CD4-positive, alpha-beta T cell (primary cell): ENCODE measurements around the gene PLCD1. TPM values are rescaled to one million over a fixed set of nuclear protein-coding genes. Genes with fewer than 3 reads are reported as not detected.

Experiments
- ATAC-seq: fragments of 200-7000 bp; cut with Tn5 transposase; one replicate; pipeline ENCODE4 v1.10.0; 2022; ENCODE audit warnings: mild to moderate bottlenecking; ENCODE audit not compliant: poor library complexity
- CTCF ChIA-PET: fragments of 350-600 bp; sonication (Branson Sonifier 250); formaldehyde crosslinking; loops from one replicate; lab custom pipeline; 2021; ENCODE audit warnings: antibody characterized with exemption, inconsistent platforms; lab: Charles Lee
- POLR2A ChIA-PET: fragments of 350-600 bp; sonication (Branson Sonifier 250); formaldehyde crosslinking; loops from one replicate; lab custom pipeline; 2021; ENCODE audit warnings: antibody characterized with exemption, inconsistent platforms; lab: Charles Lee
- DNase-seq, 14 experiments: peaks; one replicate each; pipeline ENCODE4 v3.0.0-alpha.2; 2013 to 2020; ENCODE audit warnings: mixed read lengths in 2 of 14
- H3K27ac ChIP-seq, 2 donors: one replicate each; pipeline versions ENCODE4 v1.5.1 to v1.7.0; 2013; ENCODE audit warnings: low read length in 2 of 2, low read depth in 1 of 2, mild to moderate bottlenecking in 1 of 2
- H3K27me3 ChIP-seq, 2 experiments: 1 replicate in 1 of 2; 2 replicates in 1 of 2; pipeline versions ENCODE4 v1.6.1 to v1.7.0; 2013; ENCODE audit warnings: low read length in 2 of 2, control low read depth in 1 of 2, mild to moderate bottlenecking in 1 of 2, moderate library complexity in 1 of 2; ENCODE audit not compliant: insufficient read depth in 2 of 2, control insufficient read depth in 1 of 2
- H3K36me3 ChIP-seq: one replicate; pipeline ENCODE4 v1.6.1; 2013; ENCODE audit warnings: low read length, control low read depth; ENCODE audit not compliant: insufficient read depth
- H3K4me1 ChIP-seq: one replicate; pipeline ENCODE4 v1.6.1; 2013; ENCODE audit warnings: low read length, control low read depth; ENCODE audit not compliant: insufficient read depth
- H3K4me3 ChIP-seq: one replicate; pipeline ENCODE4 v1.5.1; 2013; ENCODE audit warnings: mild to moderate bottlenecking, low read length, moderate library complexity
- H3K9me3 ChIP-seq, 2 experiments: 1 replicate in 1 of 2; 2 replicates in 1 of 2; pipeline versions ENCODE4 v1.6.1 to v1.7.0; 2013; ENCODE audit warnings: low read length in 2 of 2, mild to moderate bottlenecking in 2 of 2, control low read depth in 1 of 2, moderate library complexity in 1 of 2; ENCODE audit not compliant: control insufficient read depth in 1 of 2, insufficient read depth in 1 of 2
- H3K27ac Mint-ChIP-seq: one replicate; pipeline ENCODE4 v1.8.0; 2020; ENCODE audit warnings: mixed read lengths
- H3K27me3 Mint-ChIP-seq: one replicate; pipeline ENCODE4 v1.8.0; 2021; ENCODE audit warnings: mixed read lengths
- H3K36me3 Mint-ChIP-seq: one replicate; pipeline ENCODE4 v1.8.0; 2021; ENCODE audit warnings: low read depth, mixed read lengths
- H3K4me1 Mint-ChIP-seq: one replicate; pipeline ENCODE4 v1.8.0; 2021; ENCODE audit warnings: low read depth, mixed read lengths
- H3K4me3 Mint-ChIP-seq: one replicate; pipeline ENCODE4 v1.8.0; 2020; ENCODE audit warnings: mild to moderate bottlenecking, mixed read lengths
- H3K9me3 Mint-ChIP-seq: one replicate; pipeline ENCODE4 v1.8.0; 2020; ENCODE audit warnings: mixed read lengths
- CTCF ChIP-seq: fragments of 200-600 bp; IDR thresholded peaks from one replicate; pipeline ENCODE4 v1.8.0; 2022; ENCODE audit warnings: antibody characterized with exemption, mild to moderate bottlenecking
- intact Hi-C, 2 experiments: fragments of 100-400 bp; cut with DNase I in 1 of 2; cut with micrococcal nuclease in 1 of 2; formaldehyde crosslinking; loops; one replicate each; pipeline versions ENCODE4 v1.15.1 to v1.9.0; 2023 to 2025; cut with DNase I, micrococcal nuclease
- total RNA-seq, 174 experiments: library from RNA in 2 of 174; stranded (reverse) in 2 of 174; gene quantifications; one replicate each; pipeline ENCODE4 v1.2.3 and lab custom pipeline; 2021 to 2026

The PLCD1 gene
- total RNA-seq, 2 experiments from 2014 or later: 67.0 to 69.8 TPM

- no peaks in the 10 kb centered on the region for H3K9me3 Mint-ChIP-seq
- DNase-seq: no peak
- H3K4me3 Mint-ChIP-seq: no peak overlapping the region
- TF ChIP-seq CTCF: no peak
- no peaks in the 10 kb centered on the region for H3K27me3 Mint-ChIP-seq
- intact Hi-C loops: no loop called here
- Histone ChIP-seq H3K4me1 (peaks cover 8% of the 10 kb centered on the region), H3K27me3 (no peaks in the 10 kb centered on the region), H3K36me3 (peaks cover 63% of the 10 kb centered on the region), H3K27ac (no peak overlapping the region), H3K9me3 (peaks cover 7 to 23% of the 10 kb centered on the region in 2 experiments), H3K4me3 (no peak overlapping the region)
- CTCF ChIA-PET: no interaction called here
- no peak for ATAC-seq
- H3K4me1 Mint-ChIP-seq: peaks cover 6% of the 10 kb centered on the region
- H3K27ac Mint-ChIP-seq: peak overlapping the region; percentile 31
- H3K36me3 Mint-ChIP-seq: peaks cover 72% of the 10 kb centered on the region
- POLR2A ChIA-PET: no interaction called here
These were observed 12.5 kb downstream of the PLCD1 start for GRCh38 chr3:38016847-38017444.

- Histone ChIP-seq H3K27me3 (no peaks in the 10 kb centered on the region), H3K36me3 (peaks cover 66% of the 10 kb centered on the region), H3K27ac (no peak overlapping the region), H3K4me1 (peaks cover 3% of the 10 kb centered on the region), H3K9me3 (peaks cover 7 to 23% of the 10 kb centered on the region in 2 experiments), H3K4me3 (no peak overlapping the region)
- Mint-ChIP-seq H3K4me3 (no peak overlapping the region), H3K9me3 (no peaks in the 10 kb centered on the region), H3K27me3 (no peaks in the 10 kb centered on the region), H3K27ac (peak overlapping the region; percentile 31), H3K36me3 (peaks cover 77% of the 10 kb centered on the region), H3K4me1 (peaks cover under 1% of the 10 kb centered on the region)
- DNase-seq: no peak
- intact Hi-C loops: no loop called here
- CTCF ChIA-PET: no interaction called here
- no peak for TF ChIP-seq CTCF
- ATAC-seq: no peak
- POLR2A ChIA-PET: no interaction called here
These were observed 13.0 kb downstream of the PLCD1 start for GRCh38 chr3:38016410-38016809.

GRCh38 chr3:38015984-38016383 is 13.5 kb downstream of the PLCD1 start:
- peaks cover 7 to 23% of the 10 kb centered on the region in 2 experiments for H3K9me3 ChIP-seq
- intact Hi-C loops: no loop called here

More at GRCh38 chr3:38015984-38016383, 13.5 kb downstream of the PLCD1 start:
- DNase-seq: no peak
- Mint-ChIP-seq H3K27me3 (no peaks in the 10 kb centered on the region), H3K36me3 (peaks cover 79% of the 10 kb centered on the region), H3K9me3 (no peaks in the 10 kb centered on the region), H3K27ac (no peak overlapping the region), H3K4me3 (no peak overlapping the region), H3K4me1 (no peaks in the 10 kb centered on the region)
- no peak for ATAC-seq
- CTCF ChIA-PET: no interaction called here
- no peak overlapping the region for H3K4me3 ChIP-seq
- no peak for TF ChIP-seq CTCF
- no peaks in the 10 kb centered on the region for H3K27me3 ChIP-seq
- peaks cover 70% of the 10 kb centered on the region for H3K36me3 ChIP-seq
- POLR2A ChIA-PET: no interaction called here
- no peak overlapping the region for H3K27ac ChIP-seq
- no peaks in the 10 kb centered on the region for H3K4me1 ChIP-seq
